HCT116 (cell line): ENCODE results near the gene EIF1AY. TPM values are rescaled to one million over a fixed set of nuclear protein-coding genes. Genes with fewer than 3 reads are reported as not detected.
"Not testable (repeated sequence)": the region's sequence is repeated elsewhere in the genome, so short reads cannot be mapped to it uniquely, and the experiment has no call there.

ENCODE experiments used
- ATAC-seq: fragments of 200-7000 bp; cut with Tn5 transposase; 2 replicates; pipeline ENCODE4 v1.9.1; 2020; ENCODE audit warnings: mild to moderate bottlenecking, moderate library complexity
- BruUV-seq: library from RNA; stranded (reverse); fragments of 400-500 nt; replicated peaks from 2 replicates; lab custom pipeline; 2021; lab: Mats Ljungman, UMichigan
- CTCF ChIA-PET: fragments of 300-600 bp; sonication (Branson Sonifier 250); formaldehyde crosslinking; loops from one replicate; lab custom pipeline; 2021; ENCODE audit warnings: antibody characterized with exemption; lab: Charles Lee
- POLR2A ChIA-PET: fragments of 300-600, 350-600 bp; sonication (Branson Sonifier 250); formaldehyde crosslinking; loops from one replicate; lab custom pipeline; 2021; ENCODE audit warnings: antibody characterized with exemption; lab: Charles Lee
- RAD21 ChIA-PET, 2 experiments: fragments of 300-600 bp; sonication (Branson Sonifier 250); formaldehyde crosslinking; loops; one replicate each; lab custom pipeline; 2023; ENCODE audit warnings: low total read pairs in 2 of 2; ENCODE audit not compliant: uncharacterized antibody in 2 of 2, unreplicated experiment in 2 of 2, low non-redundant PET in 1 of 2; lab: Charles Lee
- DNase-seq: peaks from one replicate; pipeline ENCODE4 v3.0.0-alpha.2; 2010; ENCODE audit warnings: low read depth, low spot score
- H2AFZ ChIP-seq: fragments of 200-600 bp; shearing (Covaris generic), sonication (generic); 2 replicates; pipeline ENCODE4 v1.6.1; 2017; ENCODE audit warnings: low read depth, mixed run types, mixed read lengths, antibody characterized with exemption, low read length; ENCODE audit not compliant: poor library complexity, severe bottlenecking
- H3K27ac ChIP-seq: 2 replicates; pipeline ENCODE4 v1.5.1; 2012; ENCODE audit warnings: low read depth, low read length
- H3K27me3 ChIP-seq: fragments of 200-600 bp; sonication (generic); 2 replicates; pipeline ENCODE4 v1.6.1; 2016; ENCODE audit warnings: mixed run types, low read length, mixed read lengths; ENCODE audit not compliant: insufficient read depth
- H3K36me3 ChIP-seq, 2 experiments: fragments of 200-500 bp in 1 of 2; fragments of 200-600 bp in 1 of 2; sonication (Bioruptor generic) in 1 of 2; sonication (generic) in 1 of 2; 2 replicates each; pipeline versions ENCODE4 v1.5.1 to v1.6.1; 2014 to 2016; ENCODE audit warnings: low read length in 2 of 2, inconsistent platforms in 1 of 2, mixed read lengths in 1 of 2, mixed run types in 1 of 2; ENCODE audit not compliant: insufficient read depth in 2 of 2, control insufficient read depth in 1 of 2
- H3K4me1 ChIP-seq, 2 experiments: fragments of 200-600 bp in 1 of 2; sonication (generic) in 1 of 2; 2 replicates each; pipeline versions ENCODE4 v1.5.1 to v1.6.1; 2012 to 2017; ENCODE audit warnings: low read length in 2 of 2, inconsistent platforms in 1 of 2, mild to moderate bottlenecking in 1 of 2, mixed read lengths in 1 of 2, mixed run types in 1 of 2, moderate library complexity in 1 of 2; ENCODE audit not compliant: insufficient read depth in 2 of 2, control insufficient read depth in 1 of 2
- H3K4me2 ChIP-seq: fragments of 200-600 bp; sonication (generic); 2 replicates; pipeline ENCODE4 v1.6.1; 2017; ENCODE audit warnings: mixed run types, low read length, mixed read lengths
- H3K4me3 ChIP-seq, 2 experiments: fragments of 200-600 bp in 1 of 2; sonication (generic) in 1 of 2; replicated peaks in 1 of 2; 2 replicates each; pipeline ENCODE4 v1.5.1; 2011 to 2016; ENCODE audit warnings: low read length in 2 of 2, control low read depth in 1 of 2, low read depth in 1 of 2, mild to moderate bottlenecking in 1 of 2, mixed read lengths in 1 of 2, mixed run types in 1 of 2
- H3K79me2 ChIP-seq: fragments of 200-600 bp; sonication (generic); 2 replicates; pipeline ENCODE4 v1.6.1; 2017; ENCODE audit warnings: mild to moderate bottlenecking, mixed run types, low read length, moderate library complexity, mixed read lengths; ENCODE audit not compliant: insufficient read depth
- H3K9ac ChIP-seq: fragments of 200-600 bp; sonication (generic); 2 replicates; pipeline ENCODE4 v1.6.1; 2016; ENCODE audit warnings: low read length, mixed read lengths
- H3K9me2 ChIP-seq: fragments of 200-600 bp; sonication (generic), shearing (Covaris generic); 2 replicates; pipeline ENCODE4 v1.6.1; 2017; ENCODE audit warnings: mixed run types, mild to moderate bottlenecking, moderate library complexity; ENCODE audit not compliant: insufficient read depth
- H3K9me3 ChIP-seq, 2 experiments: fragments of 200-500 bp in 1 of 2; fragments of 200-600 bp in 1 of 2; sonication (Bioruptor generic) in 1 of 2; sonication (generic) in 1 of 2; 2 replicates each; pipeline ENCODE4 v1.6.1; 2014 to 2017; ENCODE audit warnings: low read length in 2 of 2, mixed read lengths in 2 of 2, inconsistent platforms in 1 of 2, low read depth in 1 of 2, mild to moderate bottlenecking in 1 of 2, mixed run types in 1 of 2, moderate library complexity in 1 of 2; ENCODE audit not compliant: control insufficient read depth in 1 of 2, insufficient read depth in 1 of 2
- H4K20me1 ChIP-seq: fragments of 200-600 bp; sonication (generic), shearing (Covaris generic); 2 replicates; pipeline ENCODE4 v1.6.1; 2017; ENCODE audit warnings: mixed run types, mild to moderate bottlenecking, moderate library complexity; ENCODE audit not compliant: insufficient read depth
- ATF3 ChIP-seq: IDR thresholded peaks from 2 replicates; pipeline ENCODE4 v1.6.1; 2012
- CBX3 ChIP-seq: IDR thresholded peaks from 2 replicates; pipeline ENCODE4 v1.6.1; 2012; ENCODE audit warnings: low read depth
- EGR1 ChIP-seq: IDR thresholded peaks from 2 replicates; pipeline ENCODE4 v1.6.1; 2012; ENCODE audit warnings: low read depth
- ELF1 ChIP-seq: IDR thresholded peaks from 2 replicates; pipeline ENCODE4 v1.6.1; 2012; ENCODE audit warnings: low read depth, borderline replicate concordance
- FOSL1 ChIP-seq: IDR thresholded peaks from 2 replicates; pipeline ENCODE4 v1.6.1; 2012; ENCODE audit warnings: low read depth
- MAX ChIP-seq: IDR thresholded peaks from 2 replicates; pipeline ENCODE4 v1.6.1; 2012
- SRF ChIP-seq: IDR thresholded peaks from 2 replicates; pipeline ENCODE4 v1.6.1; 2012; ENCODE audit warnings: low read depth
- TCF7L2 ChIP-seq: IDR thresholded peaks from 2 replicates; pipeline ENCODE4 v1.7.0; 2011; ENCODE audit warnings: borderline replicate concordance, inconsistent platforms; ENCODE audit not compliant: insufficient read depth, insufficient read length; ENCODE audit errors: extremely low read depth
- ZFX ChIP-seq: fragments of 450-650 bp; IDR thresholded peaks from 2 replicates; pipeline ENCODE4 v1.6.1; 2017
- ZNF274 ChIP-seq: fragments of 200-500 bp; sonication (Bioruptor generic); IDR thresholded peaks from 2 replicates; pipeline ENCODE4 v1.6.1; 2014; ENCODE audit warnings: mild to moderate bottlenecking, low read depth, low read length, inconsistent platforms
- intact Hi-C: fragments of 100-400 bp; cut with micrococcal nuclease; formaldehyde crosslinking; loops from 2 replicates; pipeline ENCODE4 v1.10.0; 2022
- total RNA-seq: library from RNA; stranded (reverse); gene quantifications from one replicate; pipeline ENCODE4 v1.2.1, GENCODE V29; 2021; ENCODE audit not compliant: unreplicated experiment

The EIF1AY gene
- total RNA-seq, 1 experiment from 2014 or later = 16.9 TPM

- H3K4me1 ChIP-seq = no peaks in the 10 kb centered on the region
- H3K9ac ChIP-seq = no peak overlapping the region
- H3K9me3 ChIP-seq = no peaks in the 10 kb centered on the region
- DNase-seq (no peak), ATAC-seq (no peak)
- ChIA-PET CTCF (no interaction called here), POLR2A (no interaction called here), RAD21 (no interaction called here)
- no peaks in the 10 kb centered on the region for H3K27me3 ChIP-seq
- H2AFZ ChIP-seq = no peak overlapping the region
- H3K9me2 ChIP-seq = no peaks in the 10 kb centered on the region
- no peak for TF ChIP-seq ZFX
- TF ChIP-seq TCF7L2 = no peak
- TF ChIP-seq FOSL1 = no peak
- TF ChIP-seq CBX3 = no peak
- TF ChIP-seq ATF3 = no peak
- TF ChIP-seq EGR1 = no peak
- no peak for TF ChIP-seq ELF1
- TF ChIP-seq ZNF274 = no peak
- no peak for TF ChIP-seq MAX
- no peak for TF ChIP-seq SRF
- H3K36me3 ChIP-seq = no peaks in the 10 kb centered on the region
- H4K20me1 ChIP-seq = no peaks in the 10 kb centered on the region
- no TSS peak for BruUV-seq
- H3K4me3 ChIP-seq = no peak overlapping the region
- H3K4me2 ChIP-seq = no peak overlapping the region
- intact Hi-C loops = no loop called here
- H3K27ac ChIP-seq = no peak overlapping the region
- no peaks in the 10 kb centered on the region for H3K79me2 ChIP-seq
These were observed 23.7 kb upstream of the EIF1AY start for GRCh38 chrY:20551840-20552239.

GRCh38 chrY:20552764-20553323, 22.7 kb upstream of the EIF1AY start:
- BruUV-seq, H4K20me1 ChIP-seq, DNase-seq, H3K9me2 ChIP-seq, POLR2A ChIA-PET, ATAC-seq, H2AFZ ChIP-seq, H3K4me3 ChIP-seq, H3K4me2 ChIP-seq, H3K4me1 ChIP-seq, H3K79me2 ChIP-seq, intact Hi-C loops, H3K9me3 ChIP-seq, RAD21 ChIA-PET, CTCF ChIA-PET, H3K36me3 ChIP-seq, H3K27ac ChIP-seq, H3K27me3 ChIP-seq, H3K9ac ChIP-seq: not testable (repeated sequence)
